PC-3 (cell line): ENCODE data around the gene PDIA5. TPM values are rescaled to one million over a fixed set of nuclear protein-coding genes. Genes with fewer than 3 reads are reported as not detected.

Experiments
- ATAC-seq: fragments of 200-7000 bp; cut with Tn5 transposase; 2 replicates; pipeline ENCODE4 v1.9.1; 2020; ENCODE audit warnings: mild to moderate bottlenecking, moderate library complexity
- BruUV-seq: library from RNA; stranded (reverse); fragments of 400-500 nt; replicated peaks from 2 replicates; lab custom pipeline; 2021; lab: Mats Ljungman, UMichigan
- CTCF ChIA-PET: fragments of 300-600 bp; sonication (Branson Sonifier 250); formaldehyde crosslinking; loops from one replicate; lab custom pipeline; 2022; ENCODE audit warnings: antibody characterized with exemption; lab: Charles Lee
- POLR2A ChIA-PET: fragments of 300-600 bp; sonication (Branson Sonifier 250); formaldehyde crosslinking; loops from one replicate; lab custom pipeline; 2022; ENCODE audit warnings: antibody characterized with exemption; ENCODE audit not compliant: unreplicated experiment; lab: Charles Lee
- DNase-seq: peaks from one replicate; pipeline ENCODE4 v3.0.0-alpha.2; 2015
- H2AFZ ChIP-seq: fragments of 300-600 bp; sonication (generic); 2 replicates; pipeline ENCODE4 v1.6.0; 2016; ENCODE audit warnings: antibody characterized with exemption, low read length
- H3F3A ChIP-seq: fragments of 300-600 bp; sonication (generic); one replicate; pipeline ENCODE4 v1.6.0; 2017; ENCODE audit warnings: antibody characterized with exemption, low read length, control low read depth, mild to moderate bottlenecking; ENCODE audit not compliant: unreplicated experiment
- H3K27ac ChIP-seq: fragments of 300-600 bp; sonication (generic); 2 replicates; pipeline ENCODE4 v1.5.1; 2016; ENCODE audit warnings: mild to moderate bottlenecking, low read length
- H3K27me3 ChIP-seq: fragments of 300-600 bp; sonication (generic); 2 replicates; pipeline ENCODE4 v1.6.1; 2016; ENCODE audit warnings: low read length, mixed read lengths
- H3K36me3 ChIP-seq: fragments of 300-600 bp; sonication (generic); 2 replicates; pipeline ENCODE4 v1.6.1; 2016; ENCODE audit warnings: low read depth, mixed run types, low read length, mixed read lengths
- H3K4me1 ChIP-seq: fragments of 300-600 bp; sonication (generic); 2 replicates; pipeline ENCODE4 v1.5.1; 2016; ENCODE audit warnings: low read length; ENCODE audit not compliant: insufficient read depth
- H3K4me2 ChIP-seq: fragments of 300-600 bp; sonication (generic); 2 replicates; pipeline ENCODE4 v1.6.0; 2016; ENCODE audit warnings: low read length
- H3K4me3 ChIP-seq: fragments of 300-600 bp; sonication (generic); 2 replicates; pipeline ENCODE4 v1.5.1; 2016; ENCODE audit warnings: mild to moderate bottlenecking, low read length, mixed read lengths
- H3K79me2 ChIP-seq: fragments of 300-600 bp; sonication (generic); 2 replicates; pipeline ENCODE4 v1.6.1; 2017; ENCODE audit warnings: low read length, mixed read lengths
- H3K9ac ChIP-seq: fragments of 300-600 bp; sonication (generic); 2 replicates; pipeline ENCODE4 v1.6.0; 2016; ENCODE audit warnings: mild to moderate bottlenecking, low read length
- H3K9me2 ChIP-seq: fragments of 300-600 bp; sonication (generic); replicated peaks from 2 replicates; pipeline ENCODE4 v1.6.1; 2016; ENCODE audit warnings: mixed run types, low read length, mixed read lengths
- H3K9me3 ChIP-seq: fragments of 300-600 bp; sonication (generic); 2 replicates; pipeline ENCODE4 v1.6.1; 2016; ENCODE audit warnings: low read length, mixed read lengths
- H4K20me1 ChIP-seq: fragments of 300-600 bp; sonication (generic); 2 replicates; pipeline ENCODE4 v1.6.1; 2016; ENCODE audit warnings: low read length, mixed read lengths
- EZH2 ChIP-seq: fragments of 300-600 bp; sonication (generic); IDR thresholded peaks from one replicate; pipeline ENCODE4 v1.6.1; 2017; ENCODE audit warnings: antibody characterized with exemption, mild to moderate bottlenecking, low read length; ENCODE audit not compliant: unreplicated experiment
- EZH2phosphoT487 ChIP-seq: fragments of 300-600 bp; sonication (generic); IDR thresholded peaks from 2 replicates; pipeline ENCODE4 v1.6.1; 2018; ENCODE audit warnings: mild to moderate bottlenecking, antibody characterized with exemption, low read length, borderline replicate concordance
- intact Hi-C: fragments of 100-400 bp; cut with micrococcal nuclease; formaldehyde crosslinking; loops from 2 replicates; pipeline ENCODE4 v1.9.0; 2023
- total RNA-seq: library from RNA; depleted of rRNA; stranded (reverse); fragments of >200 nt; gene quantifications from 2 replicates; pipeline ENCODE4 v1.2.3, GENCODE V29; 2014
- TF ChIP-seq, protein P1 (sequence below): fragments of 300-600 bp; sonication (generic); conservative IDR thresholded peaks from 2 replicates; pipeline ENCODE4 v1.5.1; 2017; ENCODE audit warnings: antibody characterized with exemption, low read depth, mild to moderate bottlenecking, low read length

Gene PDIA5
- total RNA-seq, 1 experiment from 2014 or later = 24.6 TPM

- no TSS peak for BruUV-seq
- no peaks in the 10 kb centered on the region for H3K27me3 ChIP-seq
- no peak for TF ChIP-seq EZH2
- no peak for TF ChIP-seq EZH2phosphoT487
- H3K4me1 ChIP-seq = peaks cover 24% of the 10 kb centered on the region
- H3K27ac ChIP-seq = no peak overlapping the region
- no peak overlapping the region for H2AFZ ChIP-seq
- H4K20me1 ChIP-seq = peaks cover 41% of the 10 kb centered on the region
- H3K4me2 ChIP-seq = no peak overlapping the region
- H3K9me2 ChIP-seq = no peaks in the 10 kb centered on the region
- H3K79me2 ChIP-seq = peaks cover 84% of the 10 kb centered on the region
- ATAC-seq = no peak
- intact Hi-C loops = no loop called here
- H3K9me3 ChIP-seq = no peaks in the 10 kb centered on the region
- DNase-seq = no peak
- no peaks in the 10 kb centered on the region for H3F3A ChIP-seq
- no peak overlapping the region for H3K9ac ChIP-seq
- H3K36me3 ChIP-seq = no peaks in the 10 kb centered on the region
- ChIA-PET CTCF (no interaction called here), POLR2A (no interaction called here)
- no peak overlapping the region for H3K4me3 ChIP-seq
Measured at GRCh38 chr3:123070510-123070909, 3.7 kb downstream of the PDIA5 start.

DNA sequence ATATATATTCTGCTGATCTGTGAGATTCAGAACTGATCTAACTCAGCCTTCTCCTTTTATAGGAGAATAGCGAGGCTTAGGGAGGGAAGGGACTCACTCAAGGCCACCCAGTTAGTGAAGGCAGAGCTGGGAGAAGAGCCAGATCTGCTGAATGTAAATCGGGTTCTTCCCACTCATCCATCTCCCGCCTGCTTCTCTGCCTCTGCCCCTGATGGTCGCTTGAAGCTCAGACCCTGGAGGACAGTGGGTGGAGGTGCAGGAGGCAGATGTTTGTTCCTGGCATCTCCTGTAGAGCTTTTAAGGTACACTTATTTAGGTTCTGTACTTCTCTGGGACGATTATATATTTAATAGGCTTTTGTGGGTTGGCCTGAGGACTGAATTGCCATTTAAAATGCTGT is 4.3 kb downstream of the PDIA5 start:
- Histone ChIP-seq H3K9ac (no peak overlapping the region), H3K79me2 (peaks cover 90% of the 10 kb centered on the region), H3K9me2 (no peaks in the 10 kb centered on the region), H3K9me3 (no peaks in the 10 kb centered on the region), H3K36me3 (no peaks in the 10 kb centered on the region), H2AFZ (no peak overlapping the region), H3K4me2 (no peak overlapping the region), H3K4me1 (peaks cover 24% of the 10 kb centered on the region), H3K27ac (no peak overlapping the region), H3K4me3 (no peak overlapping the region), H4K20me1 (peaks cover 48% of the 10 kb centered on the region), H3F3A (no peaks in the 10 kb centered on the region), H3K27me3 (no peaks in the 10 kb centered on the region)
- ATAC-seq (no peak), DNase-seq (no peak)
- no TSS peak for BruUV-seq
- CTCF ChIA-PET = no interaction called here
- POLR2A ChIA-PET = no interaction called here
- intact Hi-C loops = no loop called here
- TF ChIP-seq, protein P1, sequence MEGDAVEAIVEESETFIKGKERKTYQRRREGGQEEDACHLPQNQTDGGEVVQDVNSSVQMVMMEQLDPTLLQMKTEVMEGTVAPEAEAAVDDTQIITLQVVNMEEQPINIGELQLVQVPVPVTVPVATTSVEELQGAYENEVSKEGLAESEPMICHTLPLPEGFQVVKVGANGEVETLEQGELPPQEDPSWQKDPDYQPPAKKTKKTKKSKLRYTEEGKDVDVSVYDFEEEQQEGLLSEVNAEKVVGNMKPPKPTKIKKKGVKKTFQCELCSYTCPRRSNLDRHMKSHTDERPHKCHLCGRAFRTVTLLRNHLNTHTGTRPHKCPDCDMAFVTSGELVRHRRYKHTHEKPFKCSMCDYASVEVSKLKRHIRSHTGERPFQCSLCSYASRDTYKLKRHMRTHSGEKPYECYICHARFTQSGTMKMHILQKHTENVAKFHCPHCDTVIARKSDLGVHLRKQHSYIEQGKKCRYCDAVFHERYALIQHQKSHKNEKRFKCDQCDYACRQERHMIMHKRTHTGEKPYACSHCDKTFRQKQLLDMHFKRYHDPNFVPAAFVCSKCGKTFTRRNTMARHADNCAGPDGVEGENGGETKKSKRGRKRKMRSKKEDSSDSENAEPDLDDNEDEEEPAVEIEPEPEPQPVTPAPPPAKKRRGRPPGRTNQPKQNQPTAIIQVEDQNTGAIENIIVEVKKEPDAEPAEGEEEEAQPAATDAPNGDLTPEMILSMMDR = no peak
- no peak for TF ChIP-seq EZH2phosphoT487
- no peak for TF ChIP-seq EZH2

DNA sequence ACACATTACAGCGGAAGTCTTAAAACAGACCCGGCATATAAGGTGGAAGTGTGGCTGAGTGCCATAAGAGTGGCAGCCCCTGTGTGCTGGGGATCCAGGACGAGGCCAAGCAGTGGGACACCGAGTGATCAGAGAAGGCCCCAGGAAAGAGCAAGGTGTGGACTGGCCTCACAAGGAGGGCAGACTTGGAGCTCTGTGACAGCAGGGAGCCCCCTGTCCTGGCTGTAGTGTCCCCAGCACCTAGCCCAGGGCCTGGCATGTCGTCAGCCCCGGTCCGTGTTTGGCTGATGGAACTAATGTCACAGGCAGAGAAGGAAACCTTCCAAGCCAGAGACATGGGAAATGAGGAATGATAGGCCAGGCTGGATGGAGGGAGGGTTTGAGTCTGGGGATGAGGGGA is 4.8 kb downstream of the PDIA5 start:
- ATAC-seq = no peak
- POLR2A ChIA-PET = no interaction called here
- intact Hi-C loops = no loop called here

More for the DNA sequence above, 4.8 kb downstream of the PDIA5 start:
- H4K20me1 ChIP-seq = peaks cover 52% of the 10 kb centered on the region
- peaks cover 95% of the 10 kb centered on the region for H3K79me2 ChIP-seq
- H3K27me3 ChIP-seq = no peaks in the 10 kb centered on the region
- H3K9me3 ChIP-seq = no peaks in the 10 kb centered on the region
- H3F3A ChIP-seq = no peaks in the 10 kb centered on the region
- CTCF ChIA-PET = no interaction called here
- no peak overlapping the region for H2AFZ ChIP-seq
- no peaks in the 10 kb centered on the region for H3K9me2 ChIP-seq
- no peak for DNase-seq
- H3K36me3 ChIP-seq = no peaks in the 10 kb centered on the region
- no peak overlapping the region for H3K9ac ChIP-seq
- H3K4me2 ChIP-seq = no peak overlapping the region
- TF ChIP-seq, protein P1 = no peak
- TF ChIP-seq EZH2phosphoT487 = no peak
- TF ChIP-seq EZH2 = no peak
- no TSS peak for BruUV-seq
- H3K4me1 ChIP-seq = peaks cover 24% of the 10 kb centered on the region
- H3K27ac ChIP-seq = no peak overlapping the region
- no peak overlapping the region for H3K4me3 ChIP-seq
